ENCODE results near the gene GYG2. TPM values are rescaled to one million over a fixed set of nuclear protein-coding genes. Genes with fewer than 3 reads are reported as not detected.

Gene GYG2
- total RNA-seq, 4 donors from 2014 or later: 3.8 to 13.7 (median 8.5) TPM

DNA sequence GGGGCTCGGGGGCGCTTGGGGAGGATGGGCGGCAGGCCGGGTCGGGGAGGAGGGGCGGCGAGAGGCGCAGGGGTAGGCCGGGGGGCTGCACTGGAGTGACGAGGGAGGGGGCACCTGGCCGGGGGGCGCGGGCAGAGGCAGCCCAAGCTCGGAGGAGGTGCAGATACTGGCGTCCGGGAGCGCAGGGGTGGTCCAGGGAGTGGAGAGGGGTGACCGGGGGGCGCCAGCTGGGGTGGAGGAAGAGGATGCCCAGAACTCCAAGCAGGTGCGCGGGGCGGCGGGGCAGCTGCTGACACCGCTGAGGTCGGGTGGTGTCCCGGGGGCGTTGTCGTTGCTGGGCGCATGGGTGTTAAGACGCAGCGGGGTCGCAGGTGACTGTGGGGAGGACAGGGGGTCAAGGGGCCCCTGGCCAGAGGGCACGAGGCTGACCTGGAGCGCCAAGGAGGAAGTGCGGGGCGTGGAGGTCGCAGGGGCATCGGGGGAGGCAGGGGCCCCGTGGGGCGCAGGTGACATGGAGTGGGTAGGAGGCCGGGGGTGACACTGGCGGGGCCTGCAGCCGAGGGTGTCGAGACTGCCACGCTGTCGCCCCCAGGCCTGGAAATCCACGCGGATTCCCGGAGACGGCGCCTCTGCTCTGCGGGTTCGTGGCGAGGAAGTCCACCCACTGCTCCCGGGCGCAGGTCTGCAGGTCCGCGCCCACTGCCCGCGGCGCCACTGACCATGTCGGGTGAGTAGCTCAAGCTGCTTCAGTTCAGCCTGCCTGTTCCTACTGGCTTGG, 928 bp downstream of the GYG2 start:
- no peak for ATAC-seq
- no peaks in the 10 kb centered on the region for H3K9me3 ChIP-seq
- peaks cover 7% of the 10 kb centered on the region for H3K27me3 ChIP-seq
- peak overlapping the region in 1 of 4 donors; percentile 12 for H3K27ac ChIP-seq
- peaks cover 0 to 12% (median 4%) of the 10 kb centered on the region in 3 donors for H3K4me1 ChIP-seq
- 7% methylated on average over 8 of the region's 62 CpGs; no CpG with 5 or more reads in 1 of the 2 donors for WGBS, 2 donors (ENCODE audit: low coverage in 1 of 2)
- H3K4me3 ChIP-seq: peak overlapping the region; percentile 36 to 56
- no peaks in the 10 kb centered on the region for H3K36me3 ChIP-seq
- TF ChIP-seq POLR2A (IDR thresholded peaks at IDR 0.05) (no peak), POLR2AphosphoS5 (IDR thresholded peaks at IDR 0.05) (no peak), EP300 (IDR thresholded peaks at IDR 0.05) (no peak)
- TF ChIP-seq, protein P1, sequence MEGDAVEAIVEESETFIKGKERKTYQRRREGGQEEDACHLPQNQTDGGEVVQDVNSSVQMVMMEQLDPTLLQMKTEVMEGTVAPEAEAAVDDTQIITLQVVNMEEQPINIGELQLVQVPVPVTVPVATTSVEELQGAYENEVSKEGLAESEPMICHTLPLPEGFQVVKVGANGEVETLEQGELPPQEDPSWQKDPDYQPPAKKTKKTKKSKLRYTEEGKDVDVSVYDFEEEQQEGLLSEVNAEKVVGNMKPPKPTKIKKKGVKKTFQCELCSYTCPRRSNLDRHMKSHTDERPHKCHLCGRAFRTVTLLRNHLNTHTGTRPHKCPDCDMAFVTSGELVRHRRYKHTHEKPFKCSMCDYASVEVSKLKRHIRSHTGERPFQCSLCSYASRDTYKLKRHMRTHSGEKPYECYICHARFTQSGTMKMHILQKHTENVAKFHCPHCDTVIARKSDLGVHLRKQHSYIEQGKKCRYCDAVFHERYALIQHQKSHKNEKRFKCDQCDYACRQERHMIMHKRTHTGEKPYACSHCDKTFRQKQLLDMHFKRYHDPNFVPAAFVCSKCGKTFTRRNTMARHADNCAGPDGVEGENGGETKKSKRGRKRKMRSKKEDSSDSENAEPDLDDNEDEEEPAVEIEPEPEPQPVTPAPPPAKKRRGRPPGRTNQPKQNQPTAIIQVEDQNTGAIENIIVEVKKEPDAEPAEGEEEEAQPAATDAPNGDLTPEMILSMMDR (IDR thresholded peaks at IDR 0.05): no peak

DNA sequence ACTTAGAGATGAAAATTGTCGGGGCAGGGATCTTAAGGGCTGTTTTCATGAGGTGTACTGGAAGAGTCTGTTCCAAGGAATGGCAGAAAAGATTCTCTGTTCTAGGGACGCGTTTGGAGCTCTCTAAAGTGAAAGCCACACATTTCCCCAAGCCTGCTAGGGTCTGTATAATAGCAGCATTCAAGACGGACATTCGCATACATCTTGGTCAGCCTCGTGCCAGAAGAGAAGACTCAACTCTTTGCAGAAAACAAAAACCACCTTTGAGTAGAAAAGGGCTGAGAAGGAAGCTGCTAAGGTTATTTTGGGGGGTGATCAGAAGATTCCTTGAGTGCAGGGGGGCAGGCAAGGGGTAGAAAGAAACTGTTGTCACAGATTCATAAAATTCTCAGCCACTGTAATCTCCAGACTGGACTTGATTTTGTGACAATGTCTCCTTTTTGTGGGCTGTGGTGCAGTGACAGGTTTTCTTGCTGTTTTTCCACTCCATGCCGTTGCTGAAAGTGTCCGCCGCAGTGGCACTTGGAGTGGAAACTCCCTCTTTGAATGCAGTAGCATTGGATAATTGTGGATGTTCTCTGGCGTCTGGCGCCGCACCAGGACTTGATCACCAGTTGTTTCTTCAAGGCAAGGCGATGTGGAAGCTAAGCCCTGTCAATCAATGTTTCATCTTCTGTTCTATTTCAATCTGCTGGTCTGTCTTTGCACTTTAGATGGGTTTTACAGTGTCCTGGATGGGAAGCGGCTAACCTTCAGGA, 2.9 kb downstream of the GYG2 start:
- Histone ChIP-seq H3K36me3 (no peaks in the 10 kb centered on the region), H3K9me3 (no peaks in the 10 kb centered on the region), H3K4me1 (peaks cover 0 to 12% (median 4%) of the 10 kb centered on the region in 3 donors), H3K27me3 (peaks cover 7% of the 10 kb centered on the region), H3K27ac (no peak overlapping the region), H3K4me3 (no peak overlapping the region)
- TF ChIP-seq EP300 (IDR thresholded peaks at IDR 0.05) (no peak), POLR2A (IDR thresholded peaks at IDR 0.05) (no peak), POLR2AphosphoS5 (IDR thresholded peaks at IDR 0.05) (no peak)
- TF ChIP-seq, protein P1 (IDR thresholded peaks at IDR 0.05): no peak
- no peak for ATAC-seq
- whole genome bisulfite sequencing, 2 donors (ENCODE audit: low coverage in 1 of 2): 81 to 88% methylated on average over 8 to 12 of the region's 14 CpGs

DNA sequence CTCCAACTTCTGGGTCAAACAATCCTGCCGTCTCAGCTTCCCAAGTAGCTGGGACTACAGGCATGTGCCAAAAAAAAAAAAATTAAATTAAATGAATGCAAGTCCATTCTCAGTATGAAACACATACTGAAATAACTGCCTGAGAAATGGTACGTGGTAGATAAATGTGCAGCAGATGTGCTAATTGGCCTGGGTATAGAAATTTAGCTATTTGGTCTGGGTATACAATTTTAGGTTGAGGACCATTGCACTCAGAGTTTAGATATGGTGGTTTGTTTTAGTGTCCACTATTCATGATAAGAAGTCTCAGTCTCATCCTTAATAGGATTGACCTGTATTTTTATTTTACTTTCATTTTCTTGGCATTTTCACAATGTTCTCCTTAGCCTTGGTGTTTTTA, 9.2 kb downstream of the GYG2 start:
- H3K9me3 ChIP-seq: no peaks in the 10 kb centered on the region
- no peaks in the 10 kb centered on the region for H3K36me3 ChIP-seq
- H3K27ac ChIP-seq: no peak overlapping the region
- TF ChIP-seq POLR2A (IDR thresholded peaks at IDR 0.05) (no peak), POLR2AphosphoS5 (IDR thresholded peaks at IDR 0.05) (no peak), EP300 (IDR thresholded peaks at IDR 0.05) (no peak)
- TF ChIP-seq, protein P1 (IDR thresholded peaks at IDR 0.05): no peak
- H3K4me3 ChIP-seq: no peak overlapping the region
- H3K4me1 ChIP-seq: no peaks in the 10 kb centered on the region
- H3K27me3 ChIP-seq: no peaks in the 10 kb centered on the region
- whole genome bisulfite sequencing, 2 donors (ENCODE audit: low coverage in 1 of 2): 88% methylated on average over 1 of the region's 2 CpGs; no CpG with 5 or more reads in 1 of the 2 donors
- ATAC-seq: no peak

DNA sequence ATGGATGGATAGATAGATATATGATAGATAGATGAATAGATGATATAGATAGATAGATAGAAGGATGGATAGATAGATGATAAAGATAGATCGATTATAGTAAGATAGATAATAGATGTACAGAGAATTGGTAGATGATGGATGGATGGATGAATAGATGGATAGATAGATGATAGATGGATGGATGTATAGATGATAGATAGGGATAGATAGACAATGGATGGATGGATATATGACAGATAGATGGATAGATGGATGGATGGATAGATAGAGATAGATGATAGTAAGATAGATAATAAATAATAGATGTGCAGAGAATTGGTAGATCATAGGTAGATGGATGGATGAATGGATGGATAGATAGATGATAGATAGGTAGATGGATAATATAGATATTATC, 12.2 kb downstream of the GYG2 start:
- 88 to 89% methylated on average over 1 of the region's 1 CpG for WGBS, 2 donors (ENCODE audit: low coverage in 1 of 2)

More for the DNA sequence above, 12.2 kb downstream of the GYG2 start:
- Histone ChIP-seq H3K4me3 (no peak overlapping the region), H3K4me1 (no peaks in the 10 kb centered on the region), H3K27me3 (no peaks in the 10 kb centered on the region), H3K27ac (no peak overlapping the region), H3K36me3 (no peaks in the 10 kb centered on the region), H3K9me3 (no peaks in the 10 kb centered on the region)
- TF ChIP-seq EP300 (IDR thresholded peaks at IDR 0.05): no peak
- no peak for TF ChIP-seq POLR2A (IDR thresholded peaks at IDR 0.05)
- TF ChIP-seq, protein P1 (IDR thresholded peaks at IDR 0.05): no peak
- ATAC-seq: no peak

Data from gastroesophageal sphincter (tissue), 4 donors.